ENCODE results near the gene PDE4D.

PDE4D gene

GRCh38 chr5:59341760-59342159 is 551.8 kb downstream of the PDE4D start:
- H3K4me1 Mint-ChIP-seq, result no peaks in the 10 kb centered on the region
- no peaks in the 10 kb centered on the region for H3K9me3 Mint-ChIP-seq
- H3K4me3 Mint-ChIP-seq, result no peak overlapping the region
- DNase-seq (ENCODE audit: low spot score in 2 of 2) (no peak), ATAC-seq (no peak)
- H3K36me3 Mint-ChIP-seq, result no peaks in the 10 kb centered on the region
- H3K27ac Mint-ChIP-seq, result no peak overlapping the region

- no peak overlapping the region for H3K27ac Mint-ChIP-seq
- no peaks in the 10 kb centered on the region for H3K9me3 Mint-ChIP-seq
- DNase-seq (ENCODE audit: low spot score in 2 of 2), result no peak
- no peak for ATAC-seq
- no peaks in the 10 kb centered on the region for H3K36me3 Mint-ChIP-seq
- no peak overlapping the region for H3K4me3 Mint-ChIP-seq
- no peaks in the 10 kb centered on the region for H3K4me1 Mint-ChIP-seq
These were observed 552.4 kb downstream of the PDE4D start for GRCh38 chr5:59341155-59341554.

- Mint-ChIP-seq H3K4me1 (no peaks in the 10 kb centered on the region), H3K27ac (no peak overlapping the region), H3K36me3 (no peaks in the 10 kb centered on the region), H3K9me3 (no peaks in the 10 kb centered on the region), H3K4me3 (no peak overlapping the region)
- ATAC-seq (no peak), DNase-seq (ENCODE audit: low spot score in 2 of 2) (no peak)
These were observed 552.9 kb downstream of the PDE4D start for GRCh38 chr5:59340637-59341036.

GRCh38 chr5:59337240-59337639 is 556.3 kb downstream of the PDE4D start:
- no peaks in the 10 kb centered on the region for H3K9me3 Mint-ChIP-seq
- no peaks in the 10 kb centered on the region for H3K4me1 Mint-ChIP-seq
- H3K36me3 Mint-ChIP-seq, result no peaks in the 10 kb centered on the region
- H3K27ac Mint-ChIP-seq, result no peak overlapping the region
- ATAC-seq, result no peak
- no peak for DNase-seq (ENCODE audit: low spot score in 2 of 2)
- no peak overlapping the region for H3K4me3 Mint-ChIP-seq

- H3K36me3 Mint-ChIP-seq, result no peaks in the 10 kb centered on the region
- no peak overlapping the region for H3K4me3 Mint-ChIP-seq
- H3K9me3 Mint-ChIP-seq, result no peaks in the 10 kb centered on the region
- H3K27ac Mint-ChIP-seq, result no peak overlapping the region
- no peaks in the 10 kb centered on the region for H3K4me1 Mint-ChIP-seq
- DNase-seq (ENCODE audit: low spot score in 2 of 2), result no peak
- ATAC-seq, result no peak
These were observed 558.0 kb downstream of the PDE4D start for GRCh38 chr5:59335544-59335943.

- ATAC-seq (no peak), DNase-seq (ENCODE audit: low spot score in 2 of 2) (no peak)
- H3K4me3 Mint-ChIP-seq, result no peak overlapping the region
- no peaks in the 10 kb centered on the region for H3K4me1 Mint-ChIP-seq
- no peaks in the 10 kb centered on the region for H3K36me3 Mint-ChIP-seq
- no peaks in the 10 kb centered on the region for H3K9me3 Mint-ChIP-seq
- H3K27ac Mint-ChIP-seq, result no peak overlapping the region
These were observed 560.1 kb downstream of the PDE4D start for GRCh38 chr5:59333416-59333815.

- DNase-seq (ENCODE audit: low spot score in 2 of 2) (no peak), ATAC-seq (no peak)
- Mint-ChIP-seq H3K36me3 (no peaks in the 10 kb centered on the region), H3K9me3 (no peaks in the 10 kb centered on the region), H3K4me3 (no peak overlapping the region), H3K27ac (no peak overlapping the region), H3K4me1 (no peaks in the 10 kb centered on the region)
These were observed 561.1 kb downstream of the PDE4D start for GRCh38 chr5:59332236-59332973.

- Mint-ChIP-seq H3K4me1 (no peaks in the 10 kb centered on the region), H3K27ac (no peak overlapping the region), H3K36me3 (no peaks in the 10 kb centered on the region), H3K9me3 (no peaks in the 10 kb centered on the region), H3K4me3 (no peak overlapping the region)
- ATAC-seq, result no peak
- no peak for DNase-seq (ENCODE audit: low spot score in 2 of 2)
These were observed 562.8 kb downstream of the PDE4D start for GRCh38 chr5:59330680-59331079.

- no peak for ATAC-seq
- no peak for DNase-seq (ENCODE audit: low spot score in 2 of 2)
- no peaks in the 10 kb centered on the region for H3K9me3 Mint-ChIP-seq
- no peak overlapping the region for H3K4me3 Mint-ChIP-seq
- no peaks in the 10 kb centered on the region for H3K36me3 Mint-ChIP-seq
- no peaks in the 10 kb centered on the region for H3K4me1 Mint-ChIP-seq
- no peak overlapping the region for H3K27ac Mint-ChIP-seq
These were observed 564.7 kb downstream of the PDE4D start for GRCh38 chr5:59328709-59329296.

GRCh38 chr5:59327191-59327980 is 566.1 kb downstream of the PDE4D start:
- ATAC-seq (no peak), DNase-seq (ENCODE audit: low spot score in 2 of 2) (no peak)
- Mint-ChIP-seq H3K4me3 (no peak overlapping the region), H3K27ac (no peak overlapping the region), H3K9me3 (no peaks in the 10 kb centered on the region), H3K4me1 (no peaks in the 10 kb centered on the region), H3K36me3 (no peaks in the 10 kb centered on the region)

- DNase-seq (ENCODE audit: low spot score in 2 of 2) (no peak), ATAC-seq (no peak)
- Mint-ChIP-seq H3K27ac (no peak overlapping the region), H3K9me3 (no peaks in the 10 kb centered on the region), H3K4me3 (no peak overlapping the region), H3K4me1 (no peaks in the 10 kb centered on the region), H3K36me3 (no peaks in the 10 kb centered on the region)
These were observed 566.9 kb downstream of the PDE4D start for GRCh38 chr5:59326596-59326995.

- Mint-ChIP-seq H3K36me3 (no peaks in the 10 kb centered on the region), H3K9me3 (no peaks in the 10 kb centered on the region), H3K4me1 (no peaks in the 10 kb centered on the region), H3K27ac (no peak overlapping the region), H3K4me3 (no peak overlapping the region)
- no peak for ATAC-seq
- DNase-seq (ENCODE audit: low spot score in 2 of 2), result no peak
These were observed 568.5 kb downstream of the PDE4D start for GRCh38 chr5:59325070-59325469.

- Mint-ChIP-seq H3K36me3 (no peaks in the 10 kb centered on the region), H3K4me3 (no peak overlapping the region), H3K27ac (no peak overlapping the region), H3K4me1 (no peaks in the 10 kb centered on the region), H3K9me3 (no peaks in the 10 kb centered on the region)
- no peak for DNase-seq (ENCODE audit: low spot score in 2 of 2)
- ATAC-seq, result no peak
These were observed 570.6 kb downstream of the PDE4D start for GRCh38 chr5:59322894-59323293.

GRCh38 chr5:59322058-59322457 is 571.5 kb downstream of the PDE4D start:
- Mint-ChIP-seq H3K4me1 (no peaks in the 10 kb centered on the region), H3K36me3 (no peaks in the 10 kb centered on the region), H3K9me3 (no peaks in the 10 kb centered on the region), H3K4me3 (no peak overlapping the region), H3K27ac (no peak overlapping the region)
- ATAC-seq (no peak), DNase-seq (ENCODE audit: low spot score in 2 of 2) (no peak)

GRCh38 chr5:59321642-59322041 is 571.9 kb downstream of the PDE4D start:
- H3K27ac Mint-ChIP-seq, result no peak overlapping the region
- no peaks in the 10 kb centered on the region for H3K9me3 Mint-ChIP-seq
- no peak overlapping the region for H3K4me3 Mint-ChIP-seq
- H3K4me1 Mint-ChIP-seq, result no peaks in the 10 kb centered on the region
- DNase-seq (ENCODE audit: low spot score in 2 of 2) (no peak), ATAC-seq (no peak)
- H3K36me3 Mint-ChIP-seq, result no peaks in the 10 kb centered on the region

GRCh38 chr5:59320420-59320819 is 573.1 kb downstream of the PDE4D start:
- H3K27ac Mint-ChIP-seq, result no peak overlapping the region
- ATAC-seq (no peak), DNase-seq (ENCODE audit: low spot score in 2 of 2) (no peak)
- H3K4me3 Mint-ChIP-seq, result no peak overlapping the region
- H3K4me1 Mint-ChIP-seq, result no peaks in the 10 kb centered on the region
- no peaks in the 10 kb centered on the region for H3K36me3 Mint-ChIP-seq
- H3K9me3 Mint-ChIP-seq, result no peaks in the 10 kb centered on the region

Measured in stimulated activated effector memory CD8-positive, alpha-beta T cell treated with anti-CD3 and anti-CD28 coated beads, Interleukin-12 subunit alpha, Interleukin-12 subunit beta, amount 100 ng/mL, for 72 hours (primary cell).